HEK293 (cell line): ENCODE results near the gene PSAP.

Experiments used
- GLI4 ChIP-seq: fragments of 450-650 bp; formaldehyde crosslinking; IDR thresholded peaks from 2 replicates; pipeline ENCODE4 v1.5.1; 2016; ENCODE audit warnings: missing biosample characterization, missing genetic modification characterization
- GLIS1 ChIP-seq: fragments of 450-650 bp; formaldehyde crosslinking; IDR thresholded peaks from 2 replicates; pipeline ENCODE4 v1.5.1; 2016; ENCODE audit warnings: missing biosample characterization, missing genetic modification characterization
- KLF1 ChIP-seq: fragments of 450-650 bp; formaldehyde crosslinking; IDR thresholded peaks from 2 replicates; pipeline ENCODE4 v1.5.1; 2016; ENCODE audit warnings: missing biosample characterization, missing genetic modification characterization
- KLF16 ChIP-seq: fragments of 450-650 bp; formaldehyde crosslinking; IDR thresholded peaks from 2 replicates; pipeline ENCODE4 v1.5.1; 2017; ENCODE audit warnings: missing biosample characterization, missing genetic modification characterization
- KLF7 ChIP-seq: fragments of 450-650 bp; formaldehyde crosslinking; IDR thresholded peaks from 2 replicates; pipeline ENCODE4 v1.5.1; 2016; ENCODE audit warnings: missing biosample characterization, missing genetic modification characterization, borderline replicate concordance
- KLF8 ChIP-seq: fragments of 450-650 bp; formaldehyde crosslinking; IDR thresholded peaks from 2 replicates; pipeline ENCODE4 v1.5.1; 2016; ENCODE audit warnings: missing biosample characterization, missing genetic modification characterization
- SCRT2 ChIP-seq: fragments of 450-650 bp; formaldehyde crosslinking; IDR thresholded peaks from 2 replicates; pipeline ENCODE4 v1.5.1; 2016; ENCODE audit warnings: missing biosample characterization, missing genetic modification characterization
- SP3 ChIP-seq: fragments of 450-650 bp; formaldehyde crosslinking; IDR thresholded peaks from 2 replicates; pipeline ENCODE4 v1.5.1; 2016; ENCODE audit warnings: missing biosample characterization, missing genetic modification characterization
- ZBTB21 ChIP-seq: fragments of 450-650 bp; formaldehyde crosslinking; IDR thresholded peaks from 2 replicates; pipeline ENCODE4 v1.5.1; 2017; ENCODE audit warnings: missing biosample characterization, missing genetic modification characterization
- ZBTB7A ChIP-seq: fragments of 450-650 bp; formaldehyde crosslinking; IDR thresholded peaks from 2 replicates; pipeline ENCODE4 v1.5.1; 2016; ENCODE audit warnings: low read depth, missing biosample characterization, missing genetic modification characterization
- ZNF335 ChIP-seq: fragments of 450-650 bp; formaldehyde crosslinking; conservative IDR thresholded peaks from 2 replicates; pipeline ENCODE4 v1.5.1; 2016; ENCODE audit warnings: missing biosample characterization, missing genetic modification characterization
- ZNF366 ChIP-seq: fragments of 450-650 bp; formaldehyde crosslinking; conservative IDR thresholded peaks from 2 replicates; pipeline ENCODE4 v1.5.1; 2016; ENCODE audit warnings: missing biosample characterization, missing genetic modification characterization
- ZNF561 ChIP-seq: fragments of 450-650 bp; IDR thresholded peaks from 2 replicates; pipeline ENCODE4 v1.5.1; 2018; ENCODE audit warnings: missing biosample characterization, missing genetic modification characterization, borderline replicate concordance
- ZNF768 ChIP-seq: fragments of 450-650 bp; formaldehyde crosslinking; IDR thresholded peaks from 2 replicates; pipeline ENCODE4 v1.5.1; 2018; ENCODE audit warnings: missing biosample characterization, mild to moderate bottlenecking, missing genetic modification characterization
- ZNF792 ChIP-seq: fragments of 450-650 bp; formaldehyde crosslinking; IDR thresholded peaks from 2 replicates; pipeline ENCODE4 v1.5.1; 2016; ENCODE audit warnings: missing biosample characterization, missing genetic modification characterization
- ZXDB ChIP-seq: fragments of 450-650 bp; formaldehyde crosslinking; IDR thresholded peaks from 2 replicates; pipeline ENCODE4 v1.5.1; 2016; ENCODE audit warnings: missing biosample characterization, missing genetic modification characterization
- TF ChIP-seq, protein P1 (sequence below): fragments of 450-650 bp; formaldehyde crosslinking; IDR thresholded peaks from 2 replicates; pipeline ENCODE4 v1.5.1; 2016; ENCODE audit warnings: missing biosample characterization, missing genetic modification characterization
- TF ChIP-seq, protein P2 (sequence below): fragments of 450-650 bp; formaldehyde crosslinking; IDR thresholded peaks from 2 replicates; pipeline ENCODE4 v1.5.1; 2016; ENCODE audit warnings: missing biosample characterization, missing genetic modification characterization
- TF ChIP-seq, protein P3 (sequence below): fragments of 450-650 bp; formaldehyde crosslinking; IDR thresholded peaks from 2 replicates; pipeline ENCODE4 v1.5.1; 2016; ENCODE audit warnings: missing biosample characterization, missing genetic modification characterization
- TF ChIP-seq, protein P4 (sequence below): fragments of 450-650 bp; formaldehyde crosslinking; IDR thresholded peaks from 2 replicates; pipeline ENCODE4 v1.5.1; 2016; ENCODE audit warnings: missing biosample characterization, missing genetic modification characterization, borderline replicate concordance
- TF ChIP-seq, protein P5 (sequence below): fragments of 450-650 bp; formaldehyde crosslinking; IDR thresholded peaks from 2 replicates; pipeline ENCODE4 v1.5.1; 2016; ENCODE audit warnings: missing biosample characterization, missing genetic modification characterization
- TF ChIP-seq, protein P6 (sequence below): fragments of 450-650 bp; formaldehyde crosslinking; IDR thresholded peaks from 2 replicates; pipeline ENCODE4 v1.5.1; 2016; ENCODE audit warnings: missing biosample characterization, missing genetic modification characterization

The PSAP gene

DNA sequence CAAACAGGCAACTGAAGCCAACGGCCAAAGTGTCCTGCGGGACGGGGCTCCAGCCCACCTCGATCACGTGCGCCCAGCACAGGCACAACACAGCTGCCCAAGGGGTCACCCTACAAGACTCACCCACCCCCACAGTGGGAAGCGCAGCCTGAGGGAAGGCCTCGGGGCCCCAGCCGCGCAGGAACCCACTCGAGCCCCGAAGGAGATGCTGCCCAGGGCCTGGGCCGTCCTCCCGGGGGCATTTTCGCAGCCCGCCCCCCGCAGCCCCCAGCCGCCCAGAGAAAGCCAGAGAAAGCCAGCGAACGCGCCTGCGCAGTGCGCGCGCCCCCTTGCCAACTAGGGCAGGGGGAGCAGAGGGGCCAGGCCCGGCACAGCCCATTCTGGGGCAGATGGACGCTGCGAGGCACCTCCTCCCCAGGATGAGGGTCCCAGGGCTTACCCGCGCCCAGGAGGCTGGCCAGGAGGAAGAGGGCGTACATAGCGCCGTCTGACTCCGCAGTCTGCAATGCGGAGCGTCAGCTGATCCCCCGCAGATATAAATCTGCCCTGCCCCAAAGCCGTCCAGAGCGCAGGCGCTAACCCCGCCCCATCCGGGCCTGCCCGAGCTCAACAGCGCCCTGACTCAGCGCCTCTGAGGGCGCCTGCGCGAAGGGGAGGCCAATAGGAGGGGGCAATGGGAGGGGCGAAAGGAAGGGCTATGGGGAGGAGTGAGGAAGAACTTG lies at the start of gene PSAP (continued):
- TF ChIP-seq, protein P1, sequence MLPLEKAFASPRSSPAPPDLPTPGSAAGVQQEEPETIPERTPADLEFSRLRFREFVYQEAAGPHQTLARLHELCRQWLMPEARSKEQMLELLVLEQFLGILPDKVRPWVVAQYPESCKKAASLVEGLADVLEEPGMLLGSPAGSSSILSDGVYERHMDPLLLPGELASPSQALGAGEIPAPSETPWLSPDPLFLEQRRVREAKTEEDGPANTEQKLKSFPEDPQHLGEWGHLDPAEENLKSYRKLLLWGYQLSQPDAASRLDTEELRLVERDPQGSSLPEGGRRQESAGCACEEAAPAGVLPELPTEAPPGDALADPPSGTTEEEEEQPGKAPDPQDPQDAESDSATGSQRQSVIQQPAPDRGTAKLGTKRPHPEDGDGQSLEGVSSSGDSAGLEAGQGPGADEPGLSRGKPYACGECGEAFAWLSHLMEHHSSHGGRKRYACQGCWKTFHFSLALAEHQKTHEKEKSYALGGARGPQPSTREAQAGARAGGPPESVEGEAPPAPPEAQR (tag by site-specific recombination), result no peak
- peak; percentile 81 for TF ChIP-seq GLIS1 (tag by site-specific recombination)
- peak; percentile 97; the same call in 1 of the 2 replicates for TF ChIP-seq ZNF366
- TF ChIP-seq SCRT2, result peak; percentile 90
- no peak for TF ChIP-seq ZNF792 (tag by site-specific recombination)
- TF ChIP-seq ZBTB7A (tag by site-specific recombination), result peak; percentile 59
- TF ChIP-seq, protein P2, sequence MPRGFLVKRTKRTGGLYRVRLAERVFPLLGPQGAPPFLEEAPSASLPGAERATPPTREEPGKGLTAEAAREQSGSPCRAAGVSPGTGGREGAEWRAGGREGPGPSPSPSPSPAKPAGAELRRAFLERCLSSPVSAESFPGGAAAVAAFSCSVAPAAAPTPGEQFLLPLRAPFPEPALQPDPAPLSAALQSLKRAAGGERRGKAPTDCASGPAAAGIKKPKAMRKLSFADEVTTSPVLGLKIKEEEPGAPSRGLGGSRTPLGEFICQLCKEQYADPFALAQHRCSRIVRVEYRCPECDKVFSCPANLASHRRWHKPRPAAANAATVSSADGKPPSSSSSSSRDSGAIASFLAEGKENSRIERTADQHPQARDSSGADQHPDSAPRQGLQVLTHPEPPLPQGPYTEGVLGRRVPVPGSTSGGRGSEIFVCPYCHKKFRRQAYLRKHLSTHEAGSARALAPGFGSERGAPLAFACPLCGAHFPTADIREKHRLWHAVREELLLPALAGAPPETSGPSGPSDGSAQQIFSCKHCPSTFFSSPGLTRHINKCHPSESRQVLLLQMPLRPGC (tag by site-specific recombination), result peak; percentile 75
- TF ChIP-seq, protein P3, sequence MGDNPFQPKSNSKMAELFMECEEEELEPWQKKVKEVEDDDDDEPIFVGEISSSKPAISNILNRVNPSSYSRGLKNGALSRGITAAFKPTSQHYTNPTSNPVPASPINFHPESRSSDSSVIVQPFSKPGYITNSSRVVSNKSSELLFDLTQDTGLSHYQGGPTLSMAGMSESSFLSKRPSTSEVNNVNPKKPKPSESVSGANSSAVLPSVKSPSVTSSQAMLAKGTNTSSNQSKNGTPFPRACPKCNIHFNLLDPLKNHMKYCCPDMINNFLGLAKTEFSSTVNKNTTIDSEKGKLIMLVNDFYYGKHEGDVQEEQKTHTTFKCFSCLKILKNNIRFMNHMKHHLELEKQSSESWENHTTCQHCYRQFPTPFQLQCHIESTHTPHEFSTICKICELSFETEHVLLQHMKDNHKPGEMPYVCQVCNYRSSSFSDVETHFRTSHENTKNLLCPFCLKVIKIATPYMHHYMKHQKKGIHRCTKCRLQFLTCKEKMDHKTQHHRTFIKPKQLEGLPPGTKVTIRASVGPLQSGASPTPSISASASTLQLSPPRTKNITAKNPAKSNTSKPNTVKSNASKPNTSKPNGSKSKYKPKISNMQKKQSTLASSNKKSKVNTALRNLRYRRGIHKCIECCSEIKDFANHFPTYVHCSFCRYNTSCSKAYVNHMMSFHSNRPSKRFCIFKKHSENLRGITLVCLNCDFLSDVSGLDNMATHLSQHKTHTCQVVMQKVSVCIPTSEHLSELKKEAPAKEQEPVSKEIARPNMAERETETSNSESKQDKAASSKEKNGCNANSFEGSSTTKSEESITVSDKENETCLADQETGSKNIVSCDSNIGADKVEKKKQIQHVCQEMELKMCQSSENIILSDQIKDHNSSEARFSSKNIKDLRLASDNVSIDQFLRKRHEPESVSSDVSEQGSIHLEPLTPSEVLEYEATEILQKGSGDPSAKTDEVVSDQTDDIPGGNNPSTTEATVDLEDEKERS (tag by site-specific recombination), result no peak
- no peak for TF ChIP-seq ZNF768 (tag by site-specific recombination)
- no peak for TF ChIP-seq ZBTB21 (tag by site-specific recombination)
- TF ChIP-seq, protein P4, sequence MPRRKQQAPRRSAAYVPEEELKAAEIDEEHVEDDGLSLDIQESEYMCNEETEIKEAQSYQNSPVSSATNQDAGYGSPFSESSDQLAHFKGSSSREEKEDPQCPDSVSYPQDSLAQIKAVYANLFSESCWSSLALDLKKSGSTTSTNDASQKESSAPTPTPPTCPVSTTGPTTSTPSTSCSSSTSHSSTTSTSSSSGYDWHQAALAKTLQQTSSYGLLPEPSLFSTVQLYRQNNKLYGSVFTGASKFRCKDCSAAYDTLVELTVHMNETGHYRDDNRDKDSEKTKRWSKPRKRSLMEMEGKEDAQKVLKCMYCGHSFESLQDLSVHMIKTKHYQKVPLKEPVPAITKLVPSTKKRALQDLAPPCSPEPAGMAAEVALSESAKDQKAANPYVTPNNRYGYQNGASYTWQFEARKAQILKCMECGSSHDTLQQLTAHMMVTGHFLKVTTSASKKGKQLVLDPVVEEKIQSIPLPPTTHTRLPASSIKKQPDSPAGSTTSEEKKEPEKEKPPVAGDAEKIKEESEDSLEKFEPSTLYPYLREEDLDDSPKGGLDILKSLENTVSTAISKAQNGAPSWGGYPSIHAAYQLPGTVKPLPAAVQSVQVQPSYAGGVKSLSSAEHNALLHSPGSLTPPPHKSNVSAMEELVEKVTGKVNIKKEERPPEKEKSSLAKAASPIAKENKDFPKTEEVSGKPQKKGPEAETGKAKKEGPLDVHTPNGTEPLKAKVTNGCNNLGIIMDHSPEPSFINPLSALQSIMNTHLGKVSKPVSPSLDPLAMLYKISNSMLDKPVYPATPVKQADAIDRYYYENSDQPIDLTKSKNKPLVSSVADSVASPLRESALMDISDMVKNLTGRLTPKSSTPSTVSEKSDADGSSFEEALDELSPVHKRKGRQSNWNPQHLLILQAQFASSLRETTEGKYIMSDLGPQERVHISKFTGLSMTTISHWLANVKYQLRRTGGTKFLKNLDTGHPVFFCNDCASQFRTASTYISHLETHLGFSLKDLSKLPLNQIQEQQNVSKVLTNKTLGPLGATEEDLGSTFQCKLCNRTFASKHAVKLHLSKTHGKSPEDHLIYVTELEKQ (tag by site-specific recombination), result peak; percentile 10; the same call in 1 of the 2 replicates
- TF ChIP-seq KLF16 (tag by site-specific recombination), result peak; percentile 74
- 0 out of 2 replicates have a peak, but pooled peaks have one; percentile 11 for TF ChIP-seq ZNF561 (tag by site-specific recombination)
- peak; percentile 43; the same call in 1 of the 2 replicates for TF ChIP-seq GLI4 (tag by site-specific recombination)
- TF ChIP-seq, protein P5, sequence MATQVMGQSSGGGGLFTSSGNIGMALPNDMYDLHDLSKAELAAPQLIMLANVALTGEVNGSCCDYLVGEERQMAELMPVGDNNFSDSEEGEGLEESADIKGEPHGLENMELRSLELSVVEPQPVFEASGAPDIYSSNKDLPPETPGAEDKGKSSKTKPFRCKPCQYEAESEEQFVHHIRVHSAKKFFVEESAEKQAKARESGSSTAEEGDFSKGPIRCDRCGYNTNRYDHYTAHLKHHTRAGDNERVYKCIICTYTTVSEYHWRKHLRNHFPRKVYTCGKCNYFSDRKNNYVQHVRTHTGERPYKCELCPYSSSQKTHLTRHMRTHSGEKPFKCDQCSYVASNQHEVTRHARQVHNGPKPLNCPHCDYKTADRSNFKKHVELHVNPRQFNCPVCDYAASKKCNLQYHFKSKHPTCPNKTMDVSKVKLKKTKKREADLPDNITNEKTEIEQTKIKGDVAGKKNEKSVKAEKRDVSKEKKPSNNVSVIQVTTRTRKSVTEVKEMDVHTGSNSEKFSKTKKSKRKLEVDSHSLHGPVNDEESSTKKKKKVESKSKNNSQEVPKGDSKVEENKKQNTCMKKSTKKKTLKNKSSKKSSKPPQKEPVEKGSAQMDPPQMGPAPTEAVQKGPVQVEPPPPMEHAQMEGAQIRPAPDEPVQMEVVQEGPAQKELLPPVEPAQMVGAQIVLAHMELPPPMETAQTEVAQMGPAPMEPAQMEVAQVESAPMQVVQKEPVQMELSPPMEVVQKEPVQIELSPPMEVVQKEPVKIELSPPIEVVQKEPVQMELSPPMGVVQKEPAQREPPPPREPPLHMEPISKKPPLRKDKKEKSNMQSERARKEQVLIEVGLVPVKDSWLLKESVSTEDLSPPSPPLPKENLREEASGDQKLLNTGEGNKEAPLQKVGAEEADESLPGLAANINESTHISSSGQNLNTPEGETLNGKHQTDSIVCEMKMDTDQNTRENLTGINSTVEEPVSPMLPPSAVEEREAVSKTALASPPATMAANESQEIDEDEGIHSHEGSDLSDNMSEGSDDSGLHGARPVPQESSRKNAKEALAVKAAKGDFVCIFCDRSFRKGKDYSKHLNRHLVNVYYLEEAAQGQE, result peak; percentile 30; the same call in 1 of the 2 replicates
- TF ChIP-seq, protein P6, sequence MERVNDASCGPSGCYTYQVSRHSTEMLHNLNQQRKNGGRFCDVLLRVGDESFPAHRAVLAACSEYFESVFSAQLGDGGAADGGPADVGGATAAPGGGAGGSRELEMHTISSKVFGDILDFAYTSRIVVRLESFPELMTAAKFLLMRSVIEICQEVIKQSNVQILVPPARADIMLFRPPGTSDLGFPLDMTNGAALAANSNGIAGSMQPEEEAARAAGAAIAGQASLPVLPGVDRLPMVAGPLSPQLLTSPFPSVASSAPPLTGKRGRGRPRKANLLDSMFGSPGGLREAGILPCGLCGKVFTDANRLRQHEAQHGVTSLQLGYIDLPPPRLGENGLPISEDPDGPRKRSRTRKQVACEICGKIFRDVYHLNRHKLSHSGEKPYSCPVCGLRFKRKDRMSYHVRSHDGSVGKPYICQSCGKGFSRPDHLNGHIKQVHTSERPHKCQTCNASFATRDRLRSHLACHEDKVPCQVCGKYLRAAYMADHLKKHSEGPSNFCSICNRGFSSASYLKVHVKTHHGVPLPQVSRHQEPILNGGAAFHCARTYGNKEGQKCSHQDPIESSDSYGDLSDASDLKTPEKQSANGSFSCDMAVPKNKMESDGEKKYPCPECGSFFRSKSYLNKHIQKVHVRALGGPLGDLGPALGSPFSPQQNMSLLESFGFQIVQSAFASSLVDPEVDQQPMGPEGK (tag by site-specific recombination), result peak; percentile 99
- TF ChIP-seq KLF7, result peak; percentile 53
- peak; percentile 46; the same call in 1 of the 2 replicates for TF ChIP-seq KLF1 (tag by site-specific recombination)
- peak; percentile 79 for TF ChIP-seq ZXDB (tag by site-specific recombination)
- TF ChIP-seq KLF8 (tag by site-specific recombination), result peak; percentile 82
- TF ChIP-seq ZNF335 (tag by site-specific recombination), result peak; percentile 72
- TF ChIP-seq SP3, result peak; percentile 87
